Osteoblast (primary cell): ENCODE measurements around the gene KRTAP4-11. TPM values are rescaled to one million over a fixed set of nuclear protein-coding genes. Genes with fewer than 3 reads are reported as not detected.
A peak's percentile ranks its signal among the peaks of the same experiment; 100 is the strongest.
"Not testable (repeated sequence)": the region's sequence is repeated elsewhere in the genome, so short reads cannot be mapped to it uniquely, and the experiment has no call there.

Experiments used
- DNase-seq: peaks from one replicate; pipeline ENCODE4 v3.0.0; 2011; ENCODE audit warnings: low spot score, mixed read lengths; ENCODE audit not compliant: insufficient read length; ENCODE audit errors: missing footprints
- H2AFZ ChIP-seq: 2 replicates; pipeline ENCODE4 v1.6.0; 2011; ENCODE audit warnings: mild to moderate bottlenecking, low read length
- H3K27ac ChIP-seq: 2 replicates; pipeline ENCODE4 v1.5.1; 2011; ENCODE audit warnings: mild to moderate bottlenecking, low read depth, low read length, moderate library complexity
- H3K27me3 ChIP-seq: 2 replicates; pipeline ENCODE4 v1.6.0; 2012; ENCODE audit warnings: mild to moderate bottlenecking, control low read depth, inconsistent platforms, low read length, moderate library complexity; ENCODE audit not compliant: insufficient read depth
- H3K36me3 ChIP-seq: 2 replicates; pipeline ENCODE4 v1.5.1; 2011; ENCODE audit warnings: mild to moderate bottlenecking, low read length, control low read depth, moderate library complexity; ENCODE audit not compliant: insufficient read depth
- H3K4me1 ChIP-seq: 2 replicates; pipeline ENCODE4 v1.5.1; 2011; ENCODE audit warnings: mild to moderate bottlenecking, low read length, control low read depth, moderate library complexity; ENCODE audit not compliant: insufficient read depth
- H3K4me2 ChIP-seq: 2 replicates; pipeline ENCODE4 v1.6.0; 2011; ENCODE audit warnings: mild to moderate bottlenecking, low read length; ENCODE audit not compliant: insufficient read depth
- H3K4me3 ChIP-seq: fragments of 200-600 bp; sonication (generic); 3 replicates; pipeline ENCODE4 v1.5.1; 2012; ENCODE audit warnings: mild to moderate bottlenecking, low read length, inconsistent platforms; ENCODE audit not compliant: insufficient read depth
- H3K79me2 ChIP-seq: 2 replicates; pipeline ENCODE4 v1.6.0; 2012; ENCODE audit warnings: mild to moderate bottlenecking, low read length, control low read depth, inconsistent platforms; ENCODE audit not compliant: insufficient read depth
- H3K9me3 ChIP-seq: 2 replicates; pipeline ENCODE4 v1.5.1; 2011; ENCODE audit warnings: low read depth, low read length, control low read depth
- H4K20me1 ChIP-seq: 2 replicates; pipeline ENCODE4 v1.6.0; 2012; ENCODE audit warnings: mild to moderate bottlenecking, low read length, control low read depth; ENCODE audit not compliant: insufficient read depth
- CTCF ChIP-seq: IDR thresholded peaks from 2 replicates; pipeline ENCODE4 v1.5.1; 2011; ENCODE audit warnings: mild to moderate bottlenecking, low read depth, low read length, moderate library complexity; ENCODE audit errors: extremely low read depth
- total RNA-seq: library from RNA; depleted of rRNA; stranded (reverse); fragments of >200 nt; gene quantifications from 2 replicates; pipeline ENCODE4 v1.2.3, GENCODE V29; 2012

The KRTAP4-11 gene
- total RNA-seq, 1 donor: not detected

GRCh38 chr17:41111151-41111885 is 6.9 kb downstream of the KRTAP4-11 start:
- no peaks in the 10 kb centered on the region for H3K36me3 ChIP-seq
- H4K20me1 ChIP-seq: no peaks in the 10 kb centered on the region
- no peaks in the 10 kb centered on the region for H3K27me3 ChIP-seq
- TF ChIP-seq CTCF: no peak
- no peak overlapping the region for H2AFZ ChIP-seq
- DNase-seq: no peak
- H3K9me3 ChIP-seq: no peaks in the 10 kb centered on the region
- peak overlapping the region; percentile 39 for H3K4me3 ChIP-seq
- H3K79me2 ChIP-seq: no peaks in the 10 kb centered on the region
- H3K27ac ChIP-seq: no peak overlapping the region
- H3K4me2 ChIP-seq: no peak overlapping the region
- H3K4me1 ChIP-seq: no peaks in the 10 kb centered on the region

- not testable (repeated sequence) for DNase-seq, H3K27ac ChIP-seq, H3K4me1 ChIP-seq, H4K20me1 ChIP-seq, H3K4me2 ChIP-seq, H3K36me3 ChIP-seq, H3K27me3 ChIP-seq, H2AFZ ChIP-seq, H3K9me3 ChIP-seq, H3K79me2 ChIP-seq
- peak overlapping the region; percentile 52 for H3K4me3 ChIP-seq
Observed at GRCh38 chr17:41108728-41109386, 9.3 kb downstream of the KRTAP4-11 start.

GRCh38 chr17:41107941-41108450 is 10.2 kb downstream of the KRTAP4-11 start:
- H3K79me2 ChIP-seq: no peaks in the 10 kb centered on the region
- H3K4me2 ChIP-seq: no peak overlapping the region
- H4K20me1 ChIP-seq: no peaks in the 10 kb centered on the region
- DNase-seq: no peak
- H3K9me3 ChIP-seq: no peaks in the 10 kb centered on the region
- H3K27ac ChIP-seq: no peak overlapping the region
- TF ChIP-seq CTCF: no peak
- peak overlapping the region; percentile 52 for H3K4me3 ChIP-seq
- no peaks in the 10 kb centered on the region for H3K27me3 ChIP-seq
- peaks cover 6% of the 10 kb centered on the region for H3K4me1 ChIP-seq
- H2AFZ ChIP-seq: no peak overlapping the region
- no peaks in the 10 kb centered on the region for H3K36me3 ChIP-seq

DNA sequence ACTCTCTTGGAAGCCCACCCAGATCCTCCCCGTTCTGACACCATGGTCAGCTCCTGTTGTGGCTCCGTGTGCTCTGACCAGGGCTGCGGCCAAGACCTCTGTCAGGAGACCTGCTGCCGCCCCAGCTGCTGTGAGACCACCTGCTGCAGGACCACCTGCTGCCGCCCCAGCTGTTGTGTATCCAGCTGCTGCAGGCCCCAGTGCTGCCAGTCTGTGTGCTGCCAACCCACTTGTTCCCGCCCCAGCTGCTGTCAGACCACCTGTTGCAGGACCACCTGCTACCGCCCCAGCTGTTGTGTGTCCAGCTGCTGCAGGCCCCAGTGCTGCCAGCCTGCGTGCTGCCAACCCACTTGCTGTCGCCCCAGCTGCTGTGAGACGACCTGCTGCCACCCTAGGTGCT is 12.8 kb downstream of the KRTAP4-11 start, which contains the start of gene KRTAP4-9:
Gene KRTAP4-9, plus strand, starts transcription at position 43 of the 400 bp plus-strand sequence. Its CDS starts 0 bp downstream, at position 43.
- DNase-seq, H3K4me2 ChIP-seq: not testable (repeated sequence)
- H3K27ac ChIP-seq: peak within 1 kb of the TSS; percentile 66

DNA sequence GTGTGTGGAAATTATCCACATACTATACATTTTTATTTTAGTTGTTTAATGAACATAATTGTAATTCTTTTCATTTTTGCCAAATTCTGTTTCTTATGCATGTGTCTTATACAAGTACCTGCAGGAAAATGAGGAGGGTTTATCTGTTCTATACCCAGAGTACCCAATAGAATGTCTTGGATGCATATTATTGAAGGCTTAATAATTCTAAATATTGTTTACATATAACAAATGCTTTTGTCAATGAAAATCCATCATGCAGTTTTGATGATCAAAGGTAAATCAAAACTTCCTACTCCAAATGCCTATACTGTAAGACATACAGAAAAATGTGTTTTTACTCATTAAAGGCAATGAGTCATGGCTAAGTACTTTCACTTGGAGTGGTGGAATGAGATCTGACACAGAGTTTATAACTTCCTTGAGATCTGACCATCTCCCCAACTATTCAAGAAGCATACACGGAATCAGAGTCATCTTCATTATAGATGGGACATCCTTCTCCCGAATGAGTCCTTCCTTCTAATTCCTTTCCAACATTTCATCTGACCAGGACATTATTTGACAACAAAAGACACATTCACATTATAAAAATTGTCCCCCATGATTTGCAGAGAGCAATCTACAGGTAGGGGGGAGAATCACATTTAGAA is 13.7 kb downstream of the KRTAP4-11 start:
- H3K9me3 ChIP-seq, H3K36me3 ChIP-seq, H2AFZ ChIP-seq, H3K4me3 ChIP-seq, H3K79me2 ChIP-seq, H4K20me1 ChIP-seq, H3K27me3 ChIP-seq, DNase-seq, H3K4me2 ChIP-seq: not testable (repeated sequence)
- Histone ChIP-seq H3K27ac (peak overlapping the region; percentile 66), H3K4me1 (peaks cover 20% of the 10 kb centered on the region)

More for the DNA sequence above, 12.8 kb downstream of the KRTAP4-11 start, which contains the start of gene KRTAP4-9:
- H3K27me3 ChIP-seq, H3K4me3 ChIP-seq, H3K36me3 ChIP-seq, H4K20me1 ChIP-seq, H2AFZ ChIP-seq, H3K9me3 ChIP-seq, H3K79me2 ChIP-seq: not testable (repeated sequence)
- peaks cover 13% of the 10 kb centered on the region for H3K4me1 ChIP-seq
